HEK293T (cell line): ENCODE measurements around the gene MYCL.

Source experiments
- ARNT ChIP-seq: fragments of 450-650 bp; IDR thresholded peaks from 2 replicates; pipeline ENCODE4 v1.6.1; 2017; ENCODE audit warnings: mild to moderate bottlenecking
- BHLHE40 ChIP-seq: fragments of 450-650 bp; IDR thresholded peaks from 2 replicates; pipeline ENCODE4 v1.6.1; 2016; ENCODE audit warnings: mild to moderate bottlenecking, moderate library complexity, borderline replicate concordance
- CTBP1 ChIP-seq: fragments of 450-650 bp; IDR thresholded peaks from 2 replicates; pipeline ENCODE4 v1.6.1; 2016; ENCODE audit warnings: borderline replicate concordance
- ELF4 ChIP-seq: fragments of 450-650 bp; IDR thresholded peaks from 2 replicates; pipeline ENCODE4 v1.6.1; 2017; ENCODE audit warnings: antibody characterized with exemption
- FOXA1 ChIP-seq: fragments of 450-650 bp; IDR thresholded peaks from 2 replicates; pipeline ENCODE4 v1.6.1; 2016; ENCODE audit warnings: mild to moderate bottlenecking
- FOXK2 ChIP-seq: fragments of 450-650 bp; IDR thresholded peaks from 2 replicates; pipeline ENCODE4 v1.6.1; 2016; ENCODE audit warnings: mild to moderate bottlenecking
- FOXM1 ChIP-seq: fragments of 450-650 bp; IDR thresholded peaks from 2 replicates; pipeline ENCODE4 v1.6.1; 2017; ENCODE audit warnings: mild to moderate bottlenecking, borderline replicate concordance
- PKNOX1 ChIP-seq: fragments of 450-650 bp; IDR thresholded peaks from 2 replicates; pipeline ENCODE4 v1.6.1; 2016
- SP1 ChIP-seq: fragments of 450-650 bp; IDR thresholded peaks from 2 replicates; pipeline ENCODE4 v1.6.1; 2017
- SUZ12 ChIP-seq: fragments of 450-650 bp; IDR thresholded peaks from 2 replicates; pipeline ENCODE4 v1.6.1; 2016; ENCODE audit warnings: mild to moderate bottlenecking
- TARDBP ChIP-seq: fragments of 450-650 bp; IDR thresholded peaks from 2 replicates; pipeline ENCODE4 v1.6.1; 2016

GRCh38 chr1:39949891-39950290, 48.2 kb upstream of the MYCL start:
- no peak for TF ChIP-seq PKNOX1
- TF ChIP-seq FOXK2: no peak
- TF ChIP-seq BHLHE40: no peak
- no peak for TF ChIP-seq SP1
- no peak for TF ChIP-seq FOXM1
- no peak for TF ChIP-seq FOXA1
- no peak for TF ChIP-seq SUZ12
- no peak for TF ChIP-seq ELF4
- no peak for TF ChIP-seq CTBP1
- no peak for TF ChIP-seq ARNT
- TF ChIP-seq TARDBP: no peak
